ENCODE measurements around the gene SLTM.

- TF ChIP-seq SP2 (tag by site-specific recombination; IDR thresholded peaks at IDR 0.05) (no peak), ZBTB7A (tag by site-specific recombination; IDR thresholded peaks at IDR 0.05; ENCODE audit: low read depth) (no peak), CTCF (tag by site-specific recombination; IDR thresholded peaks at IDR 0.05) (no peak), ZBTB49 (tag by site-specific recombination; IDR thresholded peaks at IDR 0.05; ENCODE audit: low read depth) (no peak), ZNF777 (tag by site-specific recombination; IDR thresholded peaks at IDR 0.05; ENCODE audit: borderline replicate concordance) (no peak), PRDM1 (tag by site-specific recombination; IDR thresholded peaks at IDR 0.05) (no peak), ZNF76 (tag by site-specific recombination; IDR thresholded peaks at IDR 0.05; ENCODE audit: borderline replicate concordance, low read depth) (no peak), ZEB2 (tag by site-specific recombination; IDR thresholded peaks at IDR 0.05) (no peak), ZNF274 (IDR thresholded peaks at IDR 0.05; ENCODE audit: low read length) (no peak), ZNF274 (tag by site-specific recombination; IDR thresholded peaks at IDR 0.05; ENCODE audit: borderline replicate concordance) (no peak), ZNF16 (tag by site-specific recombination; IDR thresholded peaks at IDR 0.05; ENCODE audit: low read depth) (no peak), ZNF654 (tag by site-specific recombination; IDR thresholded peaks at IDR 0.05; ENCODE audit: low read depth) (no peak), SETDB1 (IDR thresholded peaks at IDR 0.05; ENCODE audit: insufficient read length, low read length) (no peak), YY1 (tag by site-specific recombination; IDR thresholded peaks at IDR 0.05) (no peak), FEZF1 (tag by site-specific recombination; IDR thresholded peaks at IDR 0.05) (no peak)
Measured at GRCh38 chr15:58880320-58880719, 53.2 kb downstream of the SLTM start.

All from HEK293 (cell line).